Endodermal cell (in vitro differentiated cells): ENCODE results near the gene SNX9. TPM values are rescaled to one million over a fixed set of nuclear protein-coding genes. Genes with fewer than 3 reads are reported as not detected.
"Not testable (repeated sequence)": the region's sequence is repeated elsewhere in the genome, so short reads cannot be mapped to it uniquely, and the experiment has no call there.

Source experiments
- DNase-seq: peaks from one replicate; pipeline ENCODE4 v3.0.0-alpha.2; 2017
- H3K27ac ChIP-seq: 2 replicates; pipeline ENCODE4 v1.5.1; 2013; ENCODE audit warnings: mild to moderate bottlenecking, low read depth, low read length, moderate library complexity
- H3K27me3 ChIP-seq: 2 replicates; pipeline ENCODE4 v1.6.1; 2013; ENCODE audit warnings: mild to moderate bottlenecking, low read length, moderate library complexity; ENCODE audit not compliant: insufficient read depth, control insufficient read depth, poor library complexity, severe bottlenecking
- H3K36me3 ChIP-seq: 2 replicates; pipeline ENCODE4 v1.7.0; 2013; ENCODE audit warnings: mild to moderate bottlenecking, low read length, moderate library complexity; ENCODE audit not compliant: control insufficient read depth, insufficient read depth
- H3K4me1 ChIP-seq: one replicate; pipeline ENCODE4 v1.7.0; 2013; ENCODE audit warnings: low read length; ENCODE audit not compliant: control insufficient read depth, insufficient read depth
- H3K4me3 ChIP-seq: 2 replicates; pipeline ENCODE4 v1.5.1; 2013; ENCODE audit warnings: mild to moderate bottlenecking, low read length, moderate library complexity
- H3K9ac ChIP-seq: 2 replicates; pipeline ENCODE4 v1.6.1; 2013; ENCODE audit warnings: mild to moderate bottlenecking, low read length, moderate library complexity; ENCODE audit not compliant: poor library complexity, severe bottlenecking; ENCODE audit errors: extremely low read depth
- H3K9me3 ChIP-seq: 2 replicates; pipeline ENCODE4 v1.6.1; 2013; ENCODE audit warnings: mild to moderate bottlenecking, low read length, moderate library complexity; ENCODE audit not compliant: control insufficient read depth
- H3K27ac Mint-ChIP-seq: 2 replicates; pipeline ENCODE4 v1.8.0; 2020; ENCODE audit warnings: mixed read lengths
- H3K27me3 Mint-ChIP-seq: 2 replicates; pipeline ENCODE4 v1.8.0; 2021; ENCODE audit warnings: mild to moderate bottlenecking, mixed read lengths; ENCODE audit not compliant: insufficient read depth
- H3K36me3 Mint-ChIP-seq: 2 replicates; pipeline ENCODE4 v1.8.0; 2020; ENCODE audit warnings: low read depth, mixed read lengths
- H3K4me1 Mint-ChIP-seq: 2 replicates; pipeline ENCODE4 v1.8.0; 2020; ENCODE audit warnings: mixed read lengths
- H3K4me3 Mint-ChIP-seq: 2 replicates; pipeline ENCODE4 v1.8.0; 2020; ENCODE audit warnings: mild to moderate bottlenecking, moderate library complexity, mixed read lengths
- H3K9me3 Mint-ChIP-seq: 2 replicates; pipeline ENCODE4 v1.8.0; 2020; ENCODE audit warnings: mild to moderate bottlenecking, mixed read lengths
- CTCF ChIP-seq: fragments of 200-600 bp; sonication (generic); conservative IDR thresholded peaks from 2 replicates; pipeline ENCODE4 v1.5.0; 2021; ENCODE audit warnings: antibody characterized with exemption, mild to moderate bottlenecking
- WGBS, 2 experiments: methylation state at CpG; one replicate each; pipeline versions ENCODE4 v1.1.5 to v1.1.7; 2013; ENCODE audit warnings: missing lambda C conversion rate in 2 of 2, mixed read lengths in 1 of 2; ENCODE audit not compliant: insufficient coverage in 1 of 2, insufficient read length in 1 of 2; 5-methylcytosine and 5-hydroxymethylcytosine counted together
- total RNA-seq, 2 donors: library from RNA; stranded (reverse); fragmentation: NEBNext Ultra II Directional in 1 of 2; extraction: Animal tissue kit (Norgen Biotek cat#: 25700) in 1 of 2; gene quantifications; 2 replicates in 1 of 2; 3 replicates in 1 of 2; pipeline ENCODE4 v1.2.1, GENCODE V29; 2021

Gene SNX9
- total RNA-seq, 2 donors from 2014 or later = 30.6 to 33.0 TPM

- H3K4me1 ChIP-seq = no peaks in the 10 kb centered on the region
- Mint-ChIP-seq H3K36me3 (peaks cover 52% of the 10 kb centered on the region), H3K27me3 (no peaks in the 10 kb centered on the region), H3K27ac (peak overlapping the region; percentile 31), H3K4me3 (no peak overlapping the region), H3K9me3 (peaks cover 6% of the 10 kb centered on the region), H3K4me1 (peaks cover 25% of the 10 kb centered on the region)
- peaks cover 56% of the 10 kb centered on the region for H3K36me3 ChIP-seq
- no peak overlapping the region for H3K27ac ChIP-seq
- TF ChIP-seq CTCF = peak; percentile 65
- no peak overlapping the region for H3K4me3 ChIP-seq
- H3K9ac ChIP-seq = no peak overlapping the region
- 85 to 87% methylated on average over 7 of the region's 7 CpGs for WGBS, 2 experiments
- DNase-seq = no peak
- no peaks in the 10 kb centered on the region for H3K9me3 ChIP-seq
- no peaks in the 10 kb centered on the region for H3K27me3 ChIP-seq
Observed at GRCh38 chr6:157898169-157898568, 75.1 kb downstream of the SNX9 start.

- no peak for TF ChIP-seq CTCF
- no peak overlapping the region for H3K27ac ChIP-seq
- Mint-ChIP-seq H3K4me1 (peaks cover 25% of the 10 kb centered on the region), H3K36me3 (peaks cover 53% of the 10 kb centered on the region), H3K9me3 (peaks cover 6% of the 10 kb centered on the region), H3K4me3 (no peak overlapping the region), H3K27me3 (no peaks in the 10 kb centered on the region), H3K27ac (peak overlapping the region; percentile 31)
- no peak for DNase-seq
- no peaks in the 10 kb centered on the region for H3K4me1 ChIP-seq
- H3K4me3 ChIP-seq = no peak overlapping the region
- H3K9me3 ChIP-seq = no peaks in the 10 kb centered on the region
- peaks cover 57% of the 10 kb centered on the region for H3K36me3 ChIP-seq
- no peaks in the 10 kb centered on the region for H3K27me3 ChIP-seq
- WGBS, 2 experiments = 88 to 97% methylated on average over 2 to 3 of the region's 3 CpGs
- H3K9ac ChIP-seq = no peak overlapping the region
Observed at GRCh38 chr6:157898640-157899039, 75.6 kb downstream of the SNX9 start.

- H3K4me3 Mint-ChIP-seq, H3K27ac Mint-ChIP-seq, H3K9ac ChIP-seq: not testable (repeated sequence)
Observed at GRCh38 chr6:157900262-157900661, 77.2 kb downstream of the SNX9 start.

GRCh38 chr6:157900751-157901150 is 77.7 kb downstream of the SNX9 start:
- H3K9me3 ChIP-seq, H3K4me3 ChIP-seq, H3K4me1 ChIP-seq, H3K27me3 Mint-ChIP-seq, DNase-seq, H3K9me3 Mint-ChIP-seq, H3K27me3 ChIP-seq, H3K27ac ChIP-seq, H3K4me3 Mint-ChIP-seq, H3K9ac ChIP-seq: not testable (repeated sequence)
- H3K4me1 Mint-ChIP-seq = peaks cover 31% of the 10 kb centered on the region
- peaks cover 58% of the 10 kb centered on the region for H3K36me3 Mint-ChIP-seq
- peaks cover 55% of the 10 kb centered on the region for H3K36me3 ChIP-seq
- WGBS, 2 experiments = 89 to 100% methylated on average over 1 to 4 of the region's 4 CpGs
- peak overlapping the region; percentile 46 for H3K27ac Mint-ChIP-seq

More at GRCh38 chr6:157900262-157900661, 77.2 kb downstream of the SNX9 start:
- not testable (repeated sequence) for H3K27me3 Mint-ChIP-seq, H3K27me3 ChIP-seq, H3K9me3 Mint-ChIP-seq, H3K4me1 ChIP-seq, H3K4me3 ChIP-seq, DNase-seq, H3K27ac ChIP-seq, H3K9me3 ChIP-seq
- peaks cover 56% of the 10 kb centered on the region for H3K36me3 ChIP-seq
- peaks cover 54% of the 10 kb centered on the region for H3K36me3 Mint-ChIP-seq
- WGBS, 2 experiments = 97 to 99% methylated on average over 6 to 10 of the region's 11 CpGs
- peaks cover 28% of the 10 kb centered on the region for H3K4me1 Mint-ChIP-seq
